GM12872 (cell line): ENCODE results near the gene GLRB.

Experiments used
- CTCF ChIP-seq: IDR thresholded peaks from 3 replicates; pipeline ENCODE4 v1.5.1; 2011; ENCODE audit warnings: low read depth, mild to moderate bottlenecking, low read length, moderate library complexity; ENCODE audit not compliant: insufficient read depth

Gene GLRB

DNA sequence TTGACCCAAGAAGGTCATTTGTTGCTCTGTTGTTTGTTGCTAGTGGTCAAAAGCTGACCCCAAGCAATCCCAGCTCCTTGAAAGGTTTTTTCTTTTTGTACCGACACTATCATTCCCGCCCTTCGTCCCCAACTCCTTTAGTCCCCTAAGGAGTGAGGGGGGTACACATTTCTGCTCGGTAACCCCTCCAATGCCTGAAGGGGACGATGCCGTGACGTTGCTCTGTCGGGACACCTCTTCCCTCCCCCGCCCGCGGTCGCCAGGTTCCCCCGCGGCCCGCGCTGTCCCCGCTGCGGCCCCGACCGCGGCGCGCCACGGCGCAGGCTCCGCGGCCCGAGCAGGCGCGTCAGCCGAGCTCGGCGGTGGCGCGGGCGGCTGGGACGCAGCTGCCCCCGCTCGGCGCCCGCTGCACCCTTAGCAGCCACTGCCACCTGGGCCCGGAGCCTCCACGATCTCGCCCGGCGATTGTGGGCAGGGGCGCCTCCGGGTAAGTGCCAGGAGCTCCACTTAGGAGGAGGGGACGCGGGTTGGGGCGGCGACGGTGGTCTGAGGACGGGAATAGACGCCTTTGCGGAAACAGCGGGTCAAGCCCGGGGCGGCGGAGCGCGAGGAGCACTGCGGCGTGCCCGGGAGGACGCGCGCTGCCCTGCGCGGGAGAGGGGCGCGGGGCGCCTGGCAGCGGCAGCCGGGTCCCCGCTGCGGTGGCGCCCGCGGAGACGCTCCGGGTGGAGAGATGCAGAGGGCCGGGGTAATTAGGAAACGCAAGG, at the start of gene GLRB:
TSS of gene GLRB (plus strand) at position 340 of the 767 bp plus-strand sequence. CDS start 1,875 bp downstream, outside the sequence.
- TF ChIP-seq CTCF: no peak

- TF ChIP-seq CTCF: no peak
Observed at GRCh38 chr4:157035471-157035870, 40.5 kb upstream of the GLRB start.

DNA sequence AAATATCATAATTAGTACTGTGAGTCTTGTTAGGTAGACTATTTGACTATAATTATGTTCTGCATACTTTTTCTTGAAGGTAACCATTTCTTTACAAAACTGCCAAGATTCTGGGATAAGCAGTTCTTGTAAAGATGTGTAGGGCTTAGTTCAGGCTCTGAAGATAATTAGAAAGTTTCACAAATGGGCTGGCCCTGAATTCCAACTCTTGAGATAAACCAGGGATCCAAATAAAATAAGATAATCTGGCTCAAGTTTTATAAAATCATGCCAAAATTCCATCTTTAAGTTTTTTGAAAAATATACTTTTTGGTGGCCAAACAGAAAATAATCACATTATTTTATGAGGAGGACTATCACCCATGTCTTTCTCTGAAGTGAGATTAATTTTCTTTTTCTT, 35.5 kb upstream of the GLRB start:
- no peak for TF ChIP-seq CTCF

DNA sequence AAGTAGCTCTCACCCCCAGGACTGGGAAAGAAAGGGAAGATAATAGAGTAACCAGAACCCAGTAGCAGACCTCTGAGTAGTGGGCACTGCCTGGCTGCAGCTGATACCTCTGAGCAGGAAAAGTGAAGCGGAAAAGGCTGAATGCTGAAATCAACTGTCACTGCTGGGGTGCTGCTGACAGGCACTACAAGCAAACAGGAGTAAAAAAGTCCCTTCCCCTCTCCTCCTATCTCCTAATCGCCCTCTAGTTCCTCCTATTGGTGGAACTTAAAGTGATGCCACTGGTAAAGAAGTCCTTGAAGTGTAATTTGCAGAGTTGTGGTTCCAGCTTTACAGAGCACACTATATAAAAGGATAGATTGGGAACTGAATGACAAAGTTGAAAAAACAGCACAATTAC, 32.8 kb upstream of the GLRB start:
- TF ChIP-seq CTCF: no peak

DNA sequence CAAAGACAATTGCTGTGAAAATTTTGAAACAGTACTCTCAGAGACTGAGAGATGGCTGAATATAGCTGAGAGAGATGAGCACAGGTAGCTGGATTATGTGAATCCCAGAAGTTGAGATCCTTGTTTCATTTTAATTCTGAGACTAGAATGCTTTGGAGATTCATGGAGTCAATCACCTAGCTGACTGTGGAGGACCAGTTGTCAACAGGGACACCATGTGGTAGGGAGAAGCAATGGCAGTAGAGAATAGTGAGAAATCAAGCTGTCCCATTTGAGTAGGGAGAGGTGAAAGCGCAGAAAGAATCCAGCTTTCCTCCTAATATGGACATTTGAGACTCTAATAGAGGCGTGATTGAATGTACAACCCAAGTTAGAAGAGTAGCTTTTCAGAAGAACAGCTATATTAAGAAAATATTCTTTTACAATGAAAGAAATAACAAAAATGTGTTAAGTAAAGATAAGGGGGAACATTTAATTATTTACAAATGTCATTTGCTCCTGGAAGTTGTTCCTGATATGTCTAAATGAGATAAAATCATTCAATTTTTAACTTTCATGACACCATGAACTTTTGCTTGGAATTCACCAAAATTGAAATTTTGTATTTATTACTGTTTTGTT, 30.3 kb upstream of the GLRB start:
- peak; percentile 63 for TF ChIP-seq CTCF

DNA sequence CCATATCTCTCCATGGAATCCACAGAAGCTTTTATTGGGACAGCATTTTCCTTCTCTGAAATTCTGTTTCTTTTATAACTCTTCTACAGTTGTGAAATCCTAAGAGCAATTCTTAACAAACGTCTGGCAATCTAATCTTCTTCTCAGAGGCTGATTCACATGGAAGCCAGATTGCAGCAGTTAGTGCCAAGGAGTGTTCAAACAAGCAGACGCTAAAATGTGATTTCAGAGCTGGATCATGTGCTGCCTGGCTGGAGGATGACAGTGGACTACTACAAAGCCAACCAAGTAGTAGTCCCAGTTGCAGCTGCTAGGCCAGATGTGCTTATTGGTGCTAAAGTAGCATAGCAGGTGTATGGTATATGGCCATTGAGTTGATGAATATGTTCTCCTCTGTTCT, 27.7 kb upstream of the GLRB start:
- TF ChIP-seq CTCF: no peak

DNA sequence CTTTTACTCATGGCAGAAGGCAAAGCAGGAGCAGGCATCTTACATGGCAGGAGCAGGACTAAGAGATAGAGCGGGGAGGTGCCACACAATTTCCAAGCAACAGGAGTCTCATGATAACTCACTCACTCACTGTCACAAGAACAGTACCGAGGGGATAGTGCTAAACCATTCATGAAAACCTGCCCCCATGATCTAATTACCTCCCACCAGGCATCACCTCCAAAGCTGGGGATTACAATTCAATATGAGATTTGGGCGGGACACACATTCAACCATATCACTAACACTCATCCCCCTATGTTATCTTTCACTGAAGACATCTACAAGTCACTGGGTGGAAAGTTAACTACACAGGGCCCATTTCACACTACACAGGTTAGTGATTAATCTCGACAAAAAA, 25.4 kb upstream of the GLRB start:
- no peak for TF ChIP-seq CTCF
